Muscle of leg (tissue), 11 donors: ENCODE data around the gene CHKB. TPM values are rescaled to one million over a fixed set of nuclear protein-coding genes. Genes with fewer than 3 reads are reported as not detected.
A peak's percentile ranks its signal among the peaks of the same experiment; 100 is the strongest.

ENCODE experiments used
- DNase-seq: peaks from one replicate; pipeline ENCODE4 v3.0.0; 2013
- H3K27ac ChIP-seq: one replicate; pipeline ENCODE4 v1.5.1; 2013; ENCODE audit warnings: mild to moderate bottlenecking, low read length, control low read depth
- H3K27me3 ChIP-seq: one replicate; pipeline ENCODE4 v1.6.1; 2013; ENCODE audit warnings: low read length; ENCODE audit not compliant: control insufficient read depth, insufficient read depth
- H3K36me3 ChIP-seq: one replicate; pipeline ENCODE4 v1.6.1; 2013; ENCODE audit warnings: low read length; ENCODE audit not compliant: control insufficient read depth, insufficient read depth
- H3K4me1 ChIP-seq: one replicate; pipeline ENCODE4 v1.6.1; 2013; ENCODE audit warnings: low read length; ENCODE audit not compliant: control insufficient read depth, insufficient read depth
- H3K4me3 ChIP-seq: one replicate; pipeline ENCODE4 v1.5.1; 2013; ENCODE audit warnings: low read length, control low read depth
- H3K9me3 ChIP-seq: replicated peaks from 2 replicates; pipeline ENCODE4 v1.6.1; 2013; ENCODE audit warnings: low read depth, low read length; ENCODE audit not compliant: control insufficient read depth
- WGBS: methylation state at CpG from one replicate; pipeline ENCODE4 v1.1.5; 2013; ENCODE audit warnings: missing lambda C conversion rate; ENCODE audit not compliant: insufficient coverage; 5-methylcytosine and 5-hydroxymethylcytosine counted together
- polyA plus RNA-seq, 8 donors: library from polyadenylated mRNA; unstranded; fragments of 120-200 nt; gene quantifications; one replicate each; pipeline versions ENCODE4 v1.2.1 to v1.2.3, GENCODE V29; 2013; ENCODE audit warnings: inconsistent platforms in 1 of 8, low replicate concordance in 1 of 8; ENCODE audit not compliant: insufficient read length in 8 of 8, insufficient read depth in 1 of 8
- total RNA-seq: library from RNA; stranded (reverse); fragments of 120-200 nt; gene quantifications from one replicate; pipeline ENCODE4 v1.2.4, GENCODE V29; 2013

Gene CHKB
- total and polyA plus RNA-seq, 9 donors, result 38.6 to 61.7 (median 47.5) TPM

DNA sequence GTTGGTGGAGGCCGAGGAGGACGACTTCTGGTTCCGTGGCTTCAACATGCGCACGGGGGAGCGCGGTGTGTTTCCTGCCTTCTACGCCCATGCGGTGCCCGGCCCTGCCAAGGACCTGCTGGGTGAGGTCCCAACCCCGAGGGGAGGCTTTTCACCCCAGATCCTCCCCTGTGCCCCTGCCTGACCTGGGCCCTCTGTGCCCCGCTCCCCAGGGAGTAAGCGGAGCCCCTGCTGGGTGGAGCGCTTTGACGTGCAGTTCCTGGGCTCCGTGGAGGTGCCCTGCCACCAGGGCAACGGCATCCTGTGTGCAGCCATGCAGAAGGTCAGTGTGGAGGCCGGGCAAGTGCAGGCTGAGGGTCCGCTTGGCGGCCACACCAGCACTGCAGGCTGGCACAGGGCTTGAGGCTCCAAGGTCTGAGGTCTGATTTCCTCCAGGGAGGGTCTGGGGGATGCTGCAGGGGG, 23.0 kb upstream of the CHKB start:
- no peaks in the 10 kb centered on the region for H3K36me3 ChIP-seq
- no peaks in the 10 kb centered on the region for H3K4me1 ChIP-seq
- H3K27ac ChIP-seq, result no peak overlapping the region
- H3K4me3 ChIP-seq, result no peak overlapping the region
- 81% methylated on average over 18 of the region's 20 CpGs for WGBS
- DNase-seq, result no peak
- peaks cover 79% of the 10 kb centered on the region for H3K27me3 ChIP-seq
- no peaks in the 10 kb centered on the region for H3K9me3 ChIP-seq

DNA sequence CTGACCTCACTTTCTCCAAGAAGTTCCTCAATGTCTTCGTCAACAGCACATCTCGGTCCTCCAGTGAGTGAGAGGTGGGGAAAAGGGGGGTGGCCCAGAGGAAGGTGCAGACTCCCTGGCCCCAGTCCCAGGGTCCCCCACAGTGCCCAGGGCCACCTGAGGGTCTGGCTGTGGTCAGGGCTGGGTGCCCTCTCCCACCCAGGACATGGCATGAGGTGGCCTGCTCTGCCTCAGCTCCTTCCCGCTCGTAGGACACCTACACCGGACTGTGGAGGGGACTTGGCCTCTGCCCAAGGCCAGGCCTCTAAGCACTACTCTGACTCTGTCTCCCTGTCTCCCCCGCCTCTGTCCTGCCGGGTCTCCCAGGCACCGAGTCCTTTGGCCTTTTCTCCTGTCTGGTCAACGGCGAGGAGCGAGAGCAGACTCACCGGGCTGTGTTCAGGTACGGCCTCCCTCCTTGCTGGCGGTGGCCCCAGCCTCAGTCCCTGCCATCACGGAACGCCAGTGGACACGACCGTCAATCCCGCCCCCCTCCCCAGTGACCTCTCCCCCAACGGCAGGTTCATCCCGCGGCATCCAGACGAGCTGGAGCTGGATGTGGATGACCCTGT, 22.5 kb upstream of the CHKB start:
- no peak overlapping the region for H3K4me3 ChIP-seq
- DNase-seq, result no peak
- peaks cover 73% of the 10 kb centered on the region for H3K27me3 ChIP-seq
- no peaks in the 10 kb centered on the region for H3K4me1 ChIP-seq
- H3K9me3 ChIP-seq, result no peaks in the 10 kb centered on the region
- WGBS, result 75% methylated on average over 12 of the region's 23 CpGs
- no peak overlapping the region for H3K27ac ChIP-seq
- H3K36me3 ChIP-seq, result no peaks in the 10 kb centered on the region

DNA sequence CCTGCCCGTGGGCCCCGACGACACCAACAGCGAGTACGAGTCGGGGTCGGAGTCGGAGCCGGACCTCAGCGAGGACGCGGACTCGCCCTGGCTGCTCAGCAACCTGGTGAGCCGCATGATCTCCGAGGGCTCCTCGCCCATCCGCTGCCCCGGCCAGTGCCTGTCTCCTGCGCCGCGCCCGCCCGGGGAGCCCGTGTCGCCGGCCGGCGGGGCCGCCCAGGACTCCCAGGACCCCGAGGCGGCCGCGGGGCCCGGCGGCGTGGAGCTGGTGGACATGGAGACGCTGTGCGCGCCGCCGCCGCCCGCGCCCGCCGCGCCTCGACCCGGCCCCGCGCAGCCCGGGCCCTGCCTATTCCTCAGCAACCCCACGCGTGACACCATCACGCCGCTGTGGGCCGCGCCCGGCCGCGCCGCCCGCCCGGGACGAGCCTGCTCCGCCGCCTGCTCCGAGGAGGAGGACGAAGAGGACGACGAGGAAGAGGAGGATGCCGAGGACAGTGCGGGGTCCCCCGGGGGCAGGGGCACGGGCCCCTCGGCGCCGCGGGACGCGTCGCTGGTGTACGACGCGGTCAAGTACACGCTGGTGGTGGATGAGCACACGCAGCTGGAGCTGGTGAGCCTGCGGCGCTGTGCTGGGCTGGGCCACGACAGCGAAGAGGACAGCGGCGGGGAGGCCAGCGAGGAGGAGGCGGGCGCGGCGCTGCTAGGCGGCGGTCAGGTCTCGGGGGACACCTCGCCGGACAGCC, 21.8 kb upstream of the CHKB start:
- no peaks in the 10 kb centered on the region for H3K9me3 ChIP-seq
- no peak overlapping the region for H3K27ac ChIP-seq
- H3K4me1 ChIP-seq, result peaks cover 3% of the 10 kb centered on the region
- no peak overlapping the region for H3K4me3 ChIP-seq
- no peaks in the 10 kb centered on the region for H3K36me3 ChIP-seq
- H3K27me3 ChIP-seq, result peaks cover 78% of the 10 kb centered on the region
- 35% methylated on average over 93 of the region's 103 CpGs for WGBS
- no peak for DNase-seq

DNA sequence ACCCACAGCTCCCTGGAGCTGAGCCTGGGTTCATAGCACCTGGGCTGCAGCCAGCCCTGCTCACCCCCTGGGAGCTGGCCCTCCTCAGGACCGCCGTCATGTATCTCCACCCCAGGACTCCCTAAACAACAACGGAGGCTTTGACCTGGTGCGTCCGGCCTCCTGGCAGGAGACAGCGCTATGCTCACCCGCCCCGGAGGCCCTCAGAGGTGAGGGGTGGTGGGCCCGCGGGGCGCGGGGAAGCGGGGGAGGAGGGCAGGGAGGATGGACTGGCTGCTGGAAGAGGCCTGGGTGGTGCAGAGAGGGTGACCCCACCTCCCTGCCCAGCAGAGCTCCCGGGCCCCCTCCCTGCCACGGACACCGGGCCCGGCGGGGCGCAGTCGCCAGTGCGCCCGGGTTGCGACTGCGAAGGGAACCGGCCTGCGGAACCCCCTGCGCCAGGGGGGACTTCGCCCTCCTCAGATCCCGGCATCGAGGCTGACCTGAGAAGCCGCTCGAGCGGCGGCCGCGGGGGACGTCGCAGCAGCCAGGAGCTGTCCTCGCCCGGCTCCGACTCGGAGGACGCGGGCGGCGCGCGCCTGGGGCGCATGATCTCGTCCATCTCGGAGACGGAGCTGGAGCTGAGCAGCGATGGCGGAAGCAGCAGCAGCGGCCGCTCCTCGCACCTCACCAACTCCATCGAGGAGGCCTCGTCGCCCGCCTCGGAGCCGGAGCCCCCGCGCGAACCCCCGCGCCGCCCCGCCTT, 21.0 kb upstream of the CHKB start:
- 5% methylated on average over 66 of the region's 70 CpGs for WGBS
- Histone ChIP-seq H3K4me3 (no peak overlapping the region), H3K9me3 (no peaks in the 10 kb centered on the region), H3K27ac (no peak overlapping the region), H3K36me3 (no peaks in the 10 kb centered on the region), H3K4me1 (peaks cover 3% of the 10 kb centered on the region), H3K27me3 (peaks cover 82% of the 10 kb centered on the region)
- no peak for DNase-seq

DNA sequence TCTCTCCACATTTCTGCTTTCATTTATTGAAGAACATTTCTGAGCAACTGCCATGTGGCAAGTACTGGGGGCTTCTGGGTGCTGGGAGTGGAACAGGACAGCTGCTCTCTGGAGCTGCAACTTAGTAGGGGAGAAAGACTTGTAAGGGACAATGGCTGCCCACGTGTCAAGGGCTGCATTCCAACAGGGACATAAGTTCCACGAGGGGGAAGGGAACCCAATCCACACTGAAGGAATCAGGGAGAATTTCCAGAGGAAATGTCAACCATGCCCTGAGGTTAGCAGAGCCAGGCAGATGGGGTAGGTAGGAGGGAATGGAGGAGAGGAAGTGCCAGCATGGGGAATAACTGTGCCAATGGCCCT, 19.7 kb upstream of the CHKB start:
- WGBS, result 34% methylated on average over 2 of the region's 2 CpGs
- peaks cover 3% of the 10 kb centered on the region for H3K4me1 ChIP-seq
- no peak for DNase-seq
- peaks cover 81% of the 10 kb centered on the region for H3K27me3 ChIP-seq
- no peaks in the 10 kb centered on the region for H3K9me3 ChIP-seq
- no peaks in the 10 kb centered on the region for H3K36me3 ChIP-seq
- H3K27ac ChIP-seq, result no peak overlapping the region
- no peak overlapping the region for H3K4me3 ChIP-seq

DNA sequence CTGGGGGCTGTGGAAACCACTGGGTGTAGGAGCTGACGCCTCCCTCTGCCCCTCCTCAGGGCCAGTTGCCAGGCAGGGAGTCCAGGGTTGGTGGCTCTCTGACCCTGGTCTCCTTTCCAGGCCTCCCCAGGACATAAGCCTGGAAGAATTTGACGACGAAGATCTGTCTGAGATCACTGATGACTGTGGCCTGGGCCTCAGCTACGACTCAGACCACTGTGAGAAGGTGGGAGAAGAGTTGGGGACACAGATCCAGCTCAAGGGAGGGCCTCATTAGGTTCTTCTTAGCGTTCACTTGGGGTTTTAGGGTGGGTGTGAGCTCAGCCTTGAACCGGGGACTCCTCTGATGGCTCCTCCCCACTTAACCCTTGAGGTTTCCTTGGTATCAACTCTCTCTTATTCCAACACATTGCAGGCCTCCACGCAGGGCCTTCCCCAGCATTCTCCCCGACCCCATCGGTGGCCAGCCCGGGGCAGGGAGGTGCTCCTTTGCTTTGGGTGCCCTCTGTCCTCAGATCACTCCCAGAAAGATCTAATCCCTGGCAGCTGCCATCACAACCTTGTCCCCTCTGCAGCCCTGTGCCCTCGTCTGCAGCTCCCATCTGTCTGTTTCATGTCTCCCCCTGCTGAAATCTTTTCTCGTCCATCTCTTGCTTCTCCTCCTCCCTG, 19.2 kb upstream of the CHKB start:
- DNase-seq, result no peak

DNA sequence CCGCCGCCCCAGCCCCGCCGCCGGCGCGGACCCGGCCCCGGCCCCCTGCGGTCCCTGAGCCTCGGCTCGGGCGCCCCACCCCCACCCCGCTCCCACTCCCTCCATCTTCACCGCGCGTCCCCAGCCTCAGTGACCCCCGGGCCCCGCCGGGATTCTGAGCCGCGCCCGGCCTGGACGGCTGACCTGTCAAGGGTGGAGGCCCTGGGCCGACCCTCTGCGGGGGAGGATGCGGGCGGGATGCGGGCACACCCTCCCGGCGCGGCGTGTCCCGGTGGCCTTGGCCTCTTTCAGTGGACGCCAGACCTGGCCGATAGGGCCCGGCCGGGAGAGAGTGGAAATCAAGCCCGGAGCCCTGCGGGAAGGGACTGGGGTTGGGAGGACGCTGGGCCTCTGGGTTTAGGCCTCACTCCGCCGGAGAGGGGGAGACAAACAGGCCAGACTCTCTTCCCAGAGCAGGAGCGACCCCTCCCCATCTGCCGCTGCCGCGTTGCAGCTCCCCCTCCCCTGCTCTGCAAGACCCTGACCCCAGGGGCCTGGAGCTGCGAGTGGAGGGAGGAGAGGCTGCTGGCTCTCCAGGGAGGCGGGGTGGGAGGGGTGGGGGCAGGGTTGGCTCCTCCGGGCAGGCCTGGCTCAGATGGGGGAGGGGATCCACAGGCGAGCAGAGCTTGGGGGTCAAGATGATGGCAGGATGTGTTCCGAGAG, 18.5 kb upstream of the CHKB start:
- no peak overlapping the region for H3K4me3 ChIP-seq
- WGBS, result 1% methylated on average over 33 of the region's 52 CpGs

More for the DNA sequence above, 19.2 kb upstream of the CHKB start:
- H3K4me1 ChIP-seq, result peaks cover 3% of the 10 kb centered on the region
- no peaks in the 10 kb centered on the region for H3K9me3 ChIP-seq
- H3K36me3 ChIP-seq, result no peaks in the 10 kb centered on the region
- H3K4me3 ChIP-seq, result no peak overlapping the region
- H3K27ac ChIP-seq, result no peak overlapping the region
- whole genome bisulfite sequencing, result 33% methylated on average over 10 of the region's 12 CpGs
- H3K27me3 ChIP-seq, result peaks cover 78% of the 10 kb centered on the region

DNA sequence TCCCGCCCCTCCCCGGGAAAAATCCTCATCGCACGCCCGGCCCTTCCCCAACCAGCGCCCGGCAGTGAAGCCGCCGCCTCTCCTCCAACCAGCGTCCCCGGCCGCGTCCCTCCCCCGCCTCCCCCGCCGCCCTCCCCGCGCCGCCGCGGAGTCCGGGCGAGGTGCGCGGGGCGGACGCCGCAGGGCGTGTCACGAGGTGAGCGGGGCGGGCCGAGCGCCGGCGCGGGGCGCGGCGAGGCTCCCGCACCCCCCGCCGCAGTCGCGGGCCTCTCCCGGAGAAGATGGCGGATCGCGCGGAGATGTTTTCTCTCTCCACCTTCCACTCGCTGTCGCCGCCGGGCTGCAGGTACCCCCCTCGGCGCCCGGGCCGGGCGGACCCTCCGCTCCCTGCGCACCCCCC, 17.9 kb upstream of the CHKB start, which contains the start of gene MAPK8IP2:
MAPK8IP2 (plus strand) TSS at position 256 of the 400 bp plus-strand sequence; CDS start at position 282, 26 bp downstream.
- WGBS, result under 1% methylated on average over 51 of the region's 61 CpGs
- Histone ChIP-seq H3K4me3 (no peak within 1 kb of the TSS), H3K36me3 (no peaks in the 10 kb centered on the region), H3K9me3 (no peaks in the 10 kb centered on the region), H3K27me3 (peaks cover 65% of the 10 kb centered on the region), H3K4me1 (peaks cover 3% of the 10 kb centered on the region), H3K27ac (no peak within 1 kb of the TSS)
- no peak for DNase-seq

More for the DNA sequence above, 18.5 kb upstream of the CHKB start:
- H3K9me3 ChIP-seq, result no peaks in the 10 kb centered on the region
- no peak for DNase-seq
- no peaks in the 10 kb centered on the region for H3K36me3 ChIP-seq
- peaks cover 3% of the 10 kb centered on the region for H3K4me1 ChIP-seq
- peaks cover 71% of the 10 kb centered on the region for H3K27me3 ChIP-seq
- H3K27ac ChIP-seq, result no peak overlapping the region

DNA sequence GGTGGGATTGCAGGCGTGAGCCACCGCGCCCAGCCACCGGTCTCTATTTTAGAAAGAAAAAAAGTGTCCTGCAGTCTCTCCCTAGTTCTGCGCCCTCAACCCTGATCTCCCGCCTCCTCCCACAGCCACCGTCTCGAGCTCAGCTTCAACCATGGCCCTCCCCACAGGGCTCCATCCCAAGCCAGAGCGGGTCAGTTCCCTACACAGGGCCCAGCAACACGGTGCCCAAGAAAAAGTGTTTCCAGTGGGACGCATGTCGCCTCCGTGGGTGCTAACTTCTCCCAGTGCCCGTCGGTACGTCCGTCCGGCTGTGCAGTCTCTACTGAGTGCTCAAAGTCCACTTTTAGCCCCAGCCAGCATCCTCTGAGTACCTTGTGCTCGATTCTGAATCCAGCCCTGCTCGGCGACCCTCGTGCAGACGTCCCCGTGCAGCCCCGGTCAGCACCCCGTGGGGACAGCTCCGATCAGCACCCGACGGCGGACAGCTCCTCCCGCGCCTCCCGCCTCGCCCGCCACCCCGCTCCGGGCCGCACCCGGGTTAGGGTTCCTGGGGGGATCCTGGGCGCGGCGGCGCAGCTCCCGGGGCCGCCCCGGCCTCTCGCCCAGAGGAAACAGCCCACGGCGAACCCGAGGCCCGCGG, 17.3 kb upstream of the CHKB start:
- Histone ChIP-seq H3K27ac (no peak overlapping the region), H3K4me1 (peaks cover 3% of the 10 kb centered on the region), H3K4me3 (no peak overlapping the region), H3K9me3 (no peaks in the 10 kb centered on the region), H3K27me3 (peaks cover 59% of the 10 kb centered on the region), H3K36me3 (no peaks in the 10 kb centered on the region)
- 11% methylated on average over 49 of the region's 52 CpGs for WGBS
- DNase-seq, result peak; percentile 63
